ENCODE measurements around the gene GRAP2.
A peak's percentile ranks its signal among the peaks of the same experiment; 100 is the strongest.

DNA sequence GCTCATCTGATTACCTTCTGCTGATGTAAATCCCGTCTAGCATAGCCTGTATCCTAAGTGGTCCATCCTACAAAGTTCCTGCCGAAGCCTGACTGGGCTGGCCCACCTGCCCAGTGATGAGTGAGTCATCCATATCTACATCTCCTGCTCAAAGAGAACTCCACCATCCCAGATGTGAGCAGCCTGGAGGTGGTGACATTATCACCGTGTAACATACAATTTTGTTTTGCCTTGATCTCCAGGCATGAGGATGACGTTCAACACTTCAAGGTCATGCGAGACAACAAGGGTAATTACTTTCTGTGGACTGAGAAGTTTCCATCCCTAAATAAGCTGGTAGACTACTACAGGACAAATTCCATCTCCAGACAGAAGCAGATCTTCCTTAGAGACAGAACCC is 64.9 kb downstream of the GRAP2 start:
- TF ChIP-seq, protein P1, sequence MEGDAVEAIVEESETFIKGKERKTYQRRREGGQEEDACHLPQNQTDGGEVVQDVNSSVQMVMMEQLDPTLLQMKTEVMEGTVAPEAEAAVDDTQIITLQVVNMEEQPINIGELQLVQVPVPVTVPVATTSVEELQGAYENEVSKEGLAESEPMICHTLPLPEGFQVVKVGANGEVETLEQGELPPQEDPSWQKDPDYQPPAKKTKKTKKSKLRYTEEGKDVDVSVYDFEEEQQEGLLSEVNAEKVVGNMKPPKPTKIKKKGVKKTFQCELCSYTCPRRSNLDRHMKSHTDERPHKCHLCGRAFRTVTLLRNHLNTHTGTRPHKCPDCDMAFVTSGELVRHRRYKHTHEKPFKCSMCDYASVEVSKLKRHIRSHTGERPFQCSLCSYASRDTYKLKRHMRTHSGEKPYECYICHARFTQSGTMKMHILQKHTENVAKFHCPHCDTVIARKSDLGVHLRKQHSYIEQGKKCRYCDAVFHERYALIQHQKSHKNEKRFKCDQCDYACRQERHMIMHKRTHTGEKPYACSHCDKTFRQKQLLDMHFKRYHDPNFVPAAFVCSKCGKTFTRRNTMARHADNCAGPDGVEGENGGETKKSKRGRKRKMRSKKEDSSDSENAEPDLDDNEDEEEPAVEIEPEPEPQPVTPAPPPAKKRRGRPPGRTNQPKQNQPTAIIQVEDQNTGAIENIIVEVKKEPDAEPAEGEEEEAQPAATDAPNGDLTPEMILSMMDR (IDR thresholded peaks at IDR 0.05 in 2 of 3, conservative IDR thresholded peaks at IDR 0.05 in 1 of 3; ENCODE audit: control insufficient read depth in 2 of 3, extremely low read depth in 1 of 3, insufficient read depth in 1 of 3, low read depth in 3 of 3, low read length in 3 of 3): no peak
- TF ChIP-seq ESRRA (IDR thresholded peaks at IDR 0.05; ENCODE audit: low read length) (no peak), POLR2A (IDR thresholded peaks at IDR 0.05; ENCODE audit: low read depth, low read length) (no peak), RAD21 (IDR thresholded peaks at IDR 0.05; ENCODE audit: insufficient read depth, low read depth, low read length) (no peak), POLR2AphosphoS5 (IDR thresholded peaks at IDR 0.05; ENCODE audit: low read length) (0 out of 2 replicates have a peak, but pooled peaks have one; percentile 17), EZH2 (IDR thresholded peaks at IDR 0.05; ENCODE audit: borderline replicate concordance, control insufficient read depth, low read depth, low read length) (no peak)
